Upper lobe of left lung (tissue), 6 donors: ENCODE results near the gene FOXP2. TPM values are rescaled to one million over a fixed set of nuclear protein-coding genes. Genes with fewer than 3 reads are reported as not detected.
"Not testable (repeated sequence)": the region's sequence is repeated elsewhere in the genome, so short reads cannot be mapped to it uniquely, and the experiment has no call there.

Experiments
- ATAC-seq, 2 donors: fragments of 200-7000 bp; cut with Tn5 transposase; one replicate each; pipeline ENCODE4 v1.9.1; 2022; ENCODE audit warnings: mild to moderate bottlenecking in 2 of 2, moderate library complexity in 2 of 2; ENCODE audit not compliant: low FRiP score in 2 of 2
- DNase-seq, 2 donors: peaks; one replicate each; pipeline ENCODE4 v3.0.0-alpha.2; 2019 to 2020
- H3K27ac ChIP-seq, 4 donors: fragments of 200-600 bp; sonication (generic); one replicate each; pipeline ENCODE4 v1.5.1; 2016 to 2019
- H3K27me3 ChIP-seq, 4 donors: fragments of 200-600 bp; sonication (generic); one replicate each; pipeline ENCODE4 v1.5.1; 2017 to 2019
- H3K36me3 ChIP-seq, 4 donors: fragments of 200-600 bp; sonication (generic); one replicate each; pipeline ENCODE4 v1.5.1; 2016 to 2019
- H3K4me1 ChIP-seq, 4 donors: fragments of 200-600 bp; sonication (generic); one replicate each; pipeline ENCODE4 v1.5.1; 2018 to 2019
- H3K4me3 ChIP-seq, 4 donors: fragments of 200-600 bp; sonication (generic); one replicate each; pipeline ENCODE4 v1.5.1; 2017 to 2019; ENCODE audit warnings: mild to moderate bottlenecking in 2 of 4, moderate library complexity in 1 of 4
- H3K9me3 ChIP-seq, 4 donors: fragments of 200-600 bp; sonication (generic); one replicate each; pipeline ENCODE4 v1.5.1; 2018 to 2019
- CTCF ChIP-seq, 6 experiments: fragments of 450-650 bp in 4 of 6; fragments of 200-600 bp in 2 of 6; sonication (generic) in 2 of 6; IDR thresholded peaks; one replicate each; pipeline ENCODE4 v1.5.1; 2016 to 2019; ENCODE audit warnings: antibody characterized with exemption in 6 of 6
- EP300 ChIP-seq, 4 donors: sonication (generic); formaldehyde crosslinking; IDR thresholded peaks; one replicate each; pipeline ENCODE4 v1.5.1; 2017; ENCODE audit warnings: antibody characterized with exemption in 4 of 4, control low read depth in 2 of 4
- POLR2A ChIP-seq, 4 donors: fragments of 450-650 bp; IDR thresholded peaks; one replicate each; pipeline ENCODE4 v1.5.1; 2016 to 2017; ENCODE audit warnings: antibody characterized with exemption in 4 of 4, mild to moderate bottlenecking in 2 of 4
- POLR2AphosphoS5 ChIP-seq, 2 donors: sonication (generic); formaldehyde crosslinking; IDR thresholded peaks; one replicate each; pipeline ENCODE4 v1.5.1; 2017; ENCODE audit warnings: antibody characterized with exemption in 2 of 2
- WGBS, 2 donors: methylation state at CpG; one replicate each; pipeline ENCODE4 v1.1.5; 2017 to 2018; 5-methylcytosine and 5-hydroxymethylcytosine counted together
- total RNA-seq, 6 donors: library from RNA; depleted of rRNA in 4 of 6; stranded (reverse); fragments of >200 nt in 4 of 6; gene quantifications; one replicate each; pipeline versions ENCODE4 v1.1.0 to v1.2.1, GENCODE V29; 2016 to 2021
- donor health status: DM: no; HTN: no; CAD: no; lungs with moderate emphysema.
- donor health status: DM: no; HTN: yes; CAD: no; lungs with severe emphysema.

The FOXP2 gene
- total RNA-seq, 6 donors from 2014 or later = 3.4 to 24.1 (median 7.3) TPM

GRCh38 chr7:114375907-114376306 is 38.7 kb upstream of the FOXP2 start:
- Histone ChIP-seq H3K27me3 (no peaks in the 10 kb centered on the region), H3K27ac (no peak overlapping the region), H3K36me3 (no peaks in the 10 kb centered on the region), H3K9me3 (no peaks in the 10 kb centered on the region), H3K4me1 (no peaks in the 10 kb centered on the region), H3K4me3 (no peak overlapping the region)
- no peak for DNase-seq
- TF ChIP-seq POLR2A (IDR thresholded peaks at IDR 0.05) (no peak), EP300 (IDR thresholded peaks at IDR 0.05) (no peak), CTCF (IDR thresholded peaks at IDR 0.05) (no peak), POLR2AphosphoS5 (IDR thresholded peaks at IDR 0.05) (no peak)
- no peak for ATAC-seq

- not testable (repeated sequence) for DNase-seq, H3K27me3 ChIP-seq, H3K36me3 ChIP-seq, H3K27ac ChIP-seq, H3K9me3 ChIP-seq, H3K4me1 ChIP-seq, H3K4me3 ChIP-seq, ATAC-seq
- WGBS, 2 donors = 90 to 94% methylated on average over 7 of the region's 7 CpGs
These were observed 30.7 kb upstream of the FOXP2 start for GRCh38 chr7:114383946-114384345.

- H3K36me3 ChIP-seq, H3K9me3 ChIP-seq, H3K27ac ChIP-seq, H3K4me3 ChIP-seq, H3K27me3 ChIP-seq, ATAC-seq, DNase-seq, H3K4me1 ChIP-seq: not testable (repeated sequence)
- WGBS, 2 donors = 86% methylated on average over 3 of the region's 3 CpGs
These were observed 30.3 kb upstream of the FOXP2 start for GRCh38 chr7:114384346-114384745.

GRCh38 chr7:114388021-114388420 is 26.6 kb upstream of the FOXP2 start:
- Histone ChIP-seq H3K27ac (no peak overlapping the region), H3K27me3 (no peaks in the 10 kb centered on the region), H3K4me1 (no peaks in the 10 kb centered on the region), H3K36me3 (no peaks in the 10 kb centered on the region), H3K9me3 (no peaks in the 10 kb centered on the region), H3K4me3 (no peak overlapping the region)
- DNase-seq = no peak
- ATAC-seq = no peak
- TF ChIP-seq POLR2AphosphoS5 (IDR thresholded peaks at IDR 0.05) (no peak), EP300 (IDR thresholded peaks at IDR 0.05) (no peak), CTCF (IDR thresholded peaks at IDR 0.05) (no peak), POLR2A (IDR thresholded peaks at IDR 0.05) (no peak)

- no peak for ATAC-seq
- no peak for TF ChIP-seq CTCF (IDR thresholded peaks at IDR 0.05)
- TF ChIP-seq EP300 (IDR thresholded peaks at IDR 0.05) = no peak
- no peak for TF ChIP-seq POLR2A (IDR thresholded peaks at IDR 0.05)
- no peak for TF ChIP-seq POLR2AphosphoS5 (IDR thresholded peaks at IDR 0.05)
- 85 to 87% methylated on average over 2 of the region's 2 CpGs for WGBS, 2 donors
These were observed 21.9 kb upstream of the FOXP2 start for GRCh38 chr7:114392686-114393085.

GRCh38 chr7:114402876-114403635 is 11.6 kb upstream of the FOXP2 start:
- H3K4me3 ChIP-seq = no peak overlapping the region
- TF ChIP-seq POLR2AphosphoS5 (IDR thresholded peaks at IDR 0.05) (no peak), POLR2A (IDR thresholded peaks at IDR 0.05) (no peak), CTCF (IDR thresholded peaks at IDR 0.05) (no peak), EP300 (IDR thresholded peaks at IDR 0.05) (no peak)
- H3K27me3 ChIP-seq = no peaks in the 10 kb centered on the region
- 68 to 75% methylated on average over 2 of the region's 2 CpGs for WGBS, 2 donors
- no peak overlapping the region for H3K27ac ChIP-seq
- no peaks in the 10 kb centered on the region for H3K36me3 ChIP-seq
- ATAC-seq (no peak), DNase-seq (no peak)
- H3K9me3 ChIP-seq = no peaks in the 10 kb centered on the region
- no peaks in the 10 kb centered on the region for H3K4me1 ChIP-seq

More at GRCh38 chr7:114392686-114393085, 21.9 kb upstream of the FOXP2 start:
- H3K27me3 ChIP-seq = no peaks in the 10 kb centered on the region
- H3K36me3 ChIP-seq = no peaks in the 10 kb centered on the region
- H3K4me1 ChIP-seq = no peaks in the 10 kb centered on the region
- no peak for DNase-seq
- no peak overlapping the region for H3K4me3 ChIP-seq
- H3K9me3 ChIP-seq = no peaks in the 10 kb centered on the region
- no peak overlapping the region for H3K27ac ChIP-seq
